ENCODE measurements around the gene VMAC.

Gene VMAC

DNA sequence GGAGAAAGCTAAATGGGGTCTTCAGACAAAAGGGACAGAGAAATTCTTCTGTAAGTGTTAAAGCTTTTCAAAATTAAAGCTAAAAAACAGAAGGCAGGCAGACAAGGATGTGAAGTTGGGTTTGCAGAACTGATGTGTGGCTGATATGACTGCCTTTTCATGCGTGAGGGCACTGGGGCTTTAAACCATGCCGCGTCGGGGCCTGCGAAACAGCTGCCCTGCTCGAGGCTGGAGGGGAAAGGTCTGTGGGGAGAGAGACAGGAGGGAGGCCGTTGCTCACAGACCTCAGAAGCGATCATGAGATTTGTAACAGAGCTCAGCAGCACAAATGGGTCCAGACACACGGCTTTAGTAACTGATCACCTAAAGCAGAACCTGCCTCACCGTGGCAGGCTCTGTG lies 32.9 kb downstream of the VMAC start:
- ChIA-PET CTCF (interaction anchor here (1.1 kb wide), 1 partner anchor 9 kb away, joined by 3 read pairs; no protein-coding TSS in a partner anchor), POLR2A (no interaction called here)
- Histone ChIP-seq H3K4me1 (ENCODE audit: control extremely low read depth in 1 of 4, control insufficient read depth in 4 of 4, insufficient read depth in 4 of 4, low read length in 3 of 4) (no peaks in the 10 kb centered on the region), H3K36me3 (ENCODE audit: control insufficient read depth in 4 of 4, insufficient read depth in 4 of 4, low read length in 3 of 4) (peaks cover 16 to 84% (median 55%) of the 10 kb centered on the region in 4 experiments), H3K4me3 (ENCODE audit: control insufficient read depth in 1 of 7, extremely low read depth in 1 of 7, insufficient read depth in 4 of 7, low read depth in 2 of 7, low read length in 6 of 7) (no peak overlapping the region), H3K27me3 (replicated peaks in 2 of 5; ENCODE audit: control insufficient read depth in 4 of 5, insufficient read depth in 5 of 5, low read length in 4 of 5) (no peaks in the 10 kb centered on the region), H3K9me3 (ENCODE audit: control extremely low read depth in 1 of 5, control insufficient read depth in 4 of 5, insufficient read depth in 2 of 5, low read depth in 1 of 5, low read length in 4 of 5) (no peaks in the 10 kb centered on the region), H3K27ac (ENCODE audit: insufficient read depth in 1 of 2, low read depth in 1 of 2, low read length in 2 of 2, poor library complexity in 1 of 2, severe bottlenecking in 2 of 2) (no peak overlapping the region)
- 95% methylated on average over 10 of the region's 10 CpGs for WGBS (ENCODE audit: insufficient coverage)
- no peak for DNase-seq

- POLR2A ChIA-PET = no interaction called here
Measured at GRCh38 chr19:5940260-5941208, 35.9 kb downstream of the VMAC start.

GRCh38 chr19:5941673-5942072 lies 37.0 kb downstream of the VMAC start:
- CTCF ChIA-PET = interaction anchor here (1.3 kb wide), 1 partner anchor 9 kb away, joined by 3 read pairs; no protein-coding TSS in a partner anchor
- over 99% methylated on average over 11 of the region's 11 CpGs for WGBS (ENCODE audit: insufficient coverage)
- DNase-seq = no peak
- no peaks in the 10 kb centered on the region for H3K9me3 ChIP-seq (ENCODE audit: control extremely low read depth in 1 of 5, control insufficient read depth in 4 of 5, insufficient read depth in 2 of 5, low read depth in 1 of 5, low read length in 4 of 5)
- H3K27me3 ChIP-seq (replicated peaks in 2 of 5; ENCODE audit: control insufficient read depth in 4 of 5, insufficient read depth in 5 of 5, low read length in 4 of 5) = no peaks in the 10 kb centered on the region
- H3K36me3 ChIP-seq (ENCODE audit: control insufficient read depth in 4 of 4, insufficient read depth in 4 of 4, low read length in 3 of 4) = peaks cover 16 to 63% (median 35%) of the 10 kb centered on the region in 4 experiments
- no peak overlapping the region for H3K4me3 ChIP-seq (ENCODE audit: control insufficient read depth in 1 of 7, extremely low read depth in 1 of 7, insufficient read depth in 4 of 7, low read depth in 2 of 7, low read length in 6 of 7)
- H3K4me1 ChIP-seq (ENCODE audit: control extremely low read depth in 1 of 4, control insufficient read depth in 4 of 4, insufficient read depth in 4 of 4, low read length in 3 of 4) = no peaks in the 10 kb centered on the region
- H3K27ac ChIP-seq (ENCODE audit: insufficient read depth in 1 of 2, low read depth in 1 of 2, low read length in 2 of 2, poor library complexity in 1 of 2, severe bottlenecking in 2 of 2) = no peak overlapping the region
- POLR2A ChIA-PET = no interaction called here

More at GRCh38 chr19:5940260-5941208, 35.9 kb downstream of the VMAC start:
- no peak overlapping the region for H3K4me3 ChIP-seq (ENCODE audit: control insufficient read depth in 1 of 7, extremely low read depth in 1 of 7, insufficient read depth in 4 of 7, low read depth in 2 of 7, low read length in 6 of 7)
- H3K4me1 ChIP-seq (ENCODE audit: control extremely low read depth in 1 of 4, control insufficient read depth in 4 of 4, insufficient read depth in 4 of 4, low read length in 3 of 4) = no peaks in the 10 kb centered on the region
- over 99% methylated on average over 14 of the region's 21 CpGs for WGBS (ENCODE audit: insufficient coverage)
- H3K27ac ChIP-seq (ENCODE audit: insufficient read depth in 1 of 2, low read depth in 1 of 2, low read length in 2 of 2, poor library complexity in 1 of 2, severe bottlenecking in 2 of 2) = no peak overlapping the region
- H3K27me3 ChIP-seq (replicated peaks in 2 of 5; ENCODE audit: control insufficient read depth in 4 of 5, insufficient read depth in 5 of 5, low read length in 4 of 5) = no peaks in the 10 kb centered on the region
- H3K9me3 ChIP-seq (ENCODE audit: control extremely low read depth in 1 of 5, control insufficient read depth in 4 of 5, insufficient read depth in 2 of 5, low read depth in 1 of 5, low read length in 4 of 5) = no peaks in the 10 kb centered on the region
- no peak for DNase-seq
- CTCF ChIA-PET = interaction anchor here (0.9 to 1.3 kb wide), 3 partner anchors 9 to 28 kb away, joined by 3 read pairs; no protein-coding TSS in a partner anchor
- H3K36me3 ChIP-seq (ENCODE audit: control insufficient read depth in 4 of 4, insufficient read depth in 4 of 4, low read length in 3 of 4) = peaks cover 16 to 65% (median 44%) of the 10 kb centered on the region in 4 experiments

DNA sequence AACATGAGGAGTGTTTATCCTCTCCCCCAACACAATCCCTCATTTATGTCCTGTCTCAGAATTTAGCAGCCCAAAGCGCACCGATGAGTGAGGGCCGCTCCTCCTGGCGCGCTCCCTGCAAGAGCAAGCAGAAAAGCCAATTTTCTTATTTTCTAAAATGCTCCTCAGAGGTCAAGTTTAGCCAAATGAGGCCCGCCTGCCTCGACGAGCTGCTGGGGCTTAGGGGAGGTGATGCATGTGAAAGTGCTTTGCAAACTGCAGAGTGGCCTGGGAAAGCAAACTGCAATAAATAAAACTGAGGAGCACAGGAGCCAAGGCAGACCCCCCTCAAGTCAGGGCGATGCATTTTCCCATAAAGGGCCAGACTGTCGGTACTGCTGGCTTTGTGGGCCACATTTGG lies 38.4 kb downstream of the VMAC start:
- no peak for DNase-seq
- Histone ChIP-seq H3K36me3 (ENCODE audit: control insufficient read depth in 4 of 4, insufficient read depth in 4 of 4, low read length in 3 of 4) (peaks cover 15 to 58% (median 27%) of the 10 kb centered on the region in 4 experiments), H3K27ac (ENCODE audit: insufficient read depth in 1 of 2, low read depth in 1 of 2, low read length in 2 of 2, poor library complexity in 1 of 2, severe bottlenecking in 2 of 2) (no peak overlapping the region), H3K4me3 (ENCODE audit: control insufficient read depth in 1 of 7, extremely low read depth in 1 of 7, insufficient read depth in 4 of 7, low read depth in 2 of 7, low read length in 6 of 7) (no peak overlapping the region), H3K9me3 (ENCODE audit: control extremely low read depth in 1 of 5, control insufficient read depth in 4 of 5, insufficient read depth in 2 of 5, low read depth in 1 of 5, low read length in 4 of 5) (no peaks in the 10 kb centered on the region), H3K27me3 (replicated peaks in 2 of 5; ENCODE audit: control insufficient read depth in 4 of 5, insufficient read depth in 5 of 5, low read length in 4 of 5) (no peaks in the 10 kb centered on the region), H3K4me1 (ENCODE audit: control extremely low read depth in 1 of 4, control insufficient read depth in 4 of 4, insufficient read depth in 4 of 4, low read length in 3 of 4) (no peaks in the 10 kb centered on the region)
- WGBS (ENCODE audit: insufficient coverage) = 96% methylated on average over 5 of the region's 10 CpGs
- ChIA-PET POLR2A (no interaction called here), CTCF (interaction anchor here (0.9 kb wide), 1 partner anchor 14 kb away, joined by 3 read pairs; no protein-coding TSS in a partner anchor)

DNA sequence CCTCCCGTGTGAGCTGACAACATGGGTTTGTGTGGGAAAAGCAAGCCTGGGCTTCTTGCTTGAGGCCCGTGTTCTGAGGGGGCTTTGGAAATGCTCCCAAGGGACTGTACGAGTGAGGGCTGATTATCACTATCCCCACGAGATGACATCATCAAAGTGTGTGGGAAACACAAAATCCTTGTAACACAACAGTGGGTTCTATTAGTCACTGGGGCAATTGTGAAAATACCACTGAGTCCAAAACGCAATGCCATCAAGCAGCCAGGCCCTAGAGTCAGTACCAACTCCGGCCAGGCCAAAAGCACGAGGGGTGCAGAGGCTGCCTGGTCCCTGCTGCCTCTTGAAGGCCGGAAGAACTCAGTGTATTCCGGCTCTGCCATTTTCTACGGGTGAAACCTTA lies 39.0 kb downstream of the VMAC start:
- DNase-seq = no peak

DNA sequence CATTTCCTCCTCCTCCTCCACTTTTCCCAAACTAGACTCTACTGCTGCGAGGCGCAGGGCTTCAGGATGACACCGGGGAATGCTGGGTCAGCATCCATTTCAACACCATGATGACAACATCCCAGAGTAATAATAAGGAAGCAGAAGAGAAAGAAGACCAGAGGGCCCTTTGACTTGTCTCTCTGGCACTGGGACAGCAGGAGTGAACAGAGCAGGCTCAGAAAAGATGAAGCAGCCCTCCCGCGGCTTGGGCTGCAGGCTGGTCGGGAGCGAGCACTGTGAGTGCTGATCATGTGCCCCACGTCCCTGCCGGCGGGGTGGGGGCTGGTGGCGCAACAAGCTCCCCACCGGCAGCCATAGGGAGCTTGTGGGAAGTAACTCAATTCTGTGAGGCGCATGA lies 42.8 kb downstream of the VMAC start:
- no peak for DNase-seq
- CTCF ChIA-PET = interaction anchor here (0.7 kb wide), 1 partner anchor 756 kb away, joined by 3 read pairs; no protein-coding TSS in a partner anchor
- 82% methylated on average over 10 of the region's 13 CpGs for WGBS (ENCODE audit: insufficient coverage)
- peaks cover 3 to 37% (median 18%) of the 10 kb centered on the region in 4 experiments for H3K4me1 ChIP-seq (ENCODE audit: control extremely low read depth in 1 of 4, control insufficient read depth in 4 of 4, insufficient read depth in 4 of 4, low read length in 3 of 4)
- H3K27ac ChIP-seq (ENCODE audit: insufficient read depth in 1 of 2, low read depth in 1 of 2, low read length in 2 of 2, poor library complexity in 1 of 2, severe bottlenecking in 2 of 2) = peak overlapping the region in 1 of 2 experiments; percentile 30
- peaks cover 6 to 54% (median 15%) of the 10 kb centered on the region in 4 experiments for H3K36me3 ChIP-seq (ENCODE audit: control insufficient read depth in 4 of 4, insufficient read depth in 4 of 4, low read length in 3 of 4)
- no peaks in the 10 kb centered on the region for H3K27me3 ChIP-seq (replicated peaks in 2 of 5; ENCODE audit: control insufficient read depth in 4 of 5, insufficient read depth in 5 of 5, low read length in 4 of 5)
- H3K9me3 ChIP-seq (ENCODE audit: control extremely low read depth in 1 of 5, control insufficient read depth in 4 of 5, insufficient read depth in 2 of 5, low read depth in 1 of 5, low read length in 4 of 5) = no peaks in the 10 kb centered on the region
- H3K4me3 ChIP-seq (ENCODE audit: control insufficient read depth in 1 of 7, extremely low read depth in 1 of 7, insufficient read depth in 4 of 7, low read depth in 2 of 7, low read length in 6 of 7) = no peak overlapping the region
- POLR2A ChIA-PET = no interaction called here

More for the DNA sequence above, 39.0 kb downstream of the VMAC start:
- Histone ChIP-seq H3K36me3 (ENCODE audit: control insufficient read depth in 4 of 4, insufficient read depth in 4 of 4, low read length in 3 of 4) (peaks cover 15 to 58% (median 28%) of the 10 kb centered on the region in 4 experiments), H3K27me3 (replicated peaks in 2 of 5; ENCODE audit: control insufficient read depth in 4 of 5, insufficient read depth in 5 of 5, low read length in 4 of 5) (no peaks in the 10 kb centered on the region), H3K4me1 (ENCODE audit: control extremely low read depth in 1 of 4, control insufficient read depth in 4 of 4, insufficient read depth in 4 of 4, low read length in 3 of 4) (peaks cover 0 to 2% (median 0%) of the 10 kb centered on the region in 4 experiments), H3K9me3 (ENCODE audit: control extremely low read depth in 1 of 5, control insufficient read depth in 4 of 5, insufficient read depth in 2 of 5, low read depth in 1 of 5, low read length in 4 of 5) (no peaks in the 10 kb centered on the region), H3K27ac (ENCODE audit: insufficient read depth in 1 of 2, low read depth in 1 of 2, low read length in 2 of 2, poor library complexity in 1 of 2, severe bottlenecking in 2 of 2) (no peak overlapping the region), H3K4me3 (ENCODE audit: control insufficient read depth in 1 of 7, extremely low read depth in 1 of 7, insufficient read depth in 4 of 7, low read depth in 2 of 7, low read length in 6 of 7) (no peak overlapping the region)
- POLR2A ChIA-PET = no interaction called here
- WGBS (ENCODE audit: insufficient coverage) = 95% methylated on average over 8 of the region's 10 CpGs
- CTCF ChIA-PET = interaction anchor here (0.9 kb wide), 1 partner anchor 14 kb away, joined by 3 read pairs; no protein-coding TSS in a partner anchor
